Left ventricle myocardium superior (tissue), 1 donor: ENCODE results near the gene SLC17A2. TPM values are rescaled to one million over a fixed set of nuclear protein-coding genes. Genes with fewer than 3 reads are reported as not detected.
"Not testable (repeated sequence)": the region's sequence is repeated elsewhere in the genome, so short reads cannot be mapped to it uniquely, and the experiment has no call there.

ENCODE experiments used
- ATAC-seq: fragments of 200-7000 bp; cut with Tn5 transposase; one replicate; pipeline ENCODE4 v1.9.1; 2020; ENCODE audit warnings: mild to moderate bottlenecking, moderate library complexity
- DNase-seq: peaks from one replicate; pipeline ENCODE4 v3.0.0-alpha.2; 2020
- intact Hi-C: fragments of 100-400 bp; cut with micrococcal nuclease; formaldehyde crosslinking; loops from one replicate; pipeline ENCODE4 v1.11.0; 2022
- total RNA-seq: library from RNA; stranded (reverse); fragmentation: NEBNext Ultra II Directional; extraction: Animal tissue kit (Norgen Biotek cat#: 25700); gene quantifications from one replicate; pipeline ENCODE4 v1.2.1, GENCODE V29; 2021
- donor health status: DM: no; HTN: yes; CAD: no; lungs with severe emphysema.

Gene SLC17A2
- total RNA-seq, 1 donor from 2014 or later: not detected

DNA sequence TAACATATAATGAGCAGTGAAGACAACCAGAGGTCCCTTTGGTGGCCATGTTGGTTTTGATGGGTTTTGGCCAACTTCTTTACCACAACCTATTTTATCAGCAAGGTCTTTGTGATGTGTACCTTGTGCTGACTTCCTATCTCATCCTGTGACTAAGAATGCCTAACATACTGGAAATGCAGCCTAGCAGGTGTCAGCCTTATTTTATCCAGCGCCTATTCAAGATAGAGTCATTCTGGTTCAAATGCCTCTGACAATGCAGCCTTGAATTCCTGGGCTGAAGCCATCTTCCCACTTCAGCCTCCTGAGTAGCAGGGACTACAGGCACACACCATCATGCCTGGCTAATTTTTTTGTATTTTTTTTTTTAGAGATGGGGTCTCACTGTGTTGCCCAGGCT, 24.3 kb upstream of the SLC17A2 start:
- DNase-seq (no peak), ATAC-seq (no peak)
- intact Hi-C loops: no loop called here

DNA sequence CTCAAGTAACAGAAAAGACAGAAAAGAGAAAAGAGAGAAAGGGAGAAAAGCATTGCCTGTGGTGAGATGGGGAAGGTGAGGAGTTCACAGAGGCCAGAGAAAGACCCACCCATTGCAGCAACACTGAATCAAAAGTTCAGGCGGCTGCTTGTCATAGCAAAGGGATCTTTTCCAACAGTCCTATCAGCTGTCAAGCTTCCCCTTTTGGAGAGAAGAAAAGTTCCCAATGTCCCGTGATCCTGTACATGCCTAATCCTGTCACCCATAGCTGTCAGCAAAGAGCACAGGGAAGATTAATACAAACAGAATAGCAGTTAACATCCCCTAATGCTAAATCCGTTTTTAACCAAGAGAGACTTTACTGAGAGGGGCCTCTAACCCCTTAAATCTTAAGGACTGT, 23.2 kb upstream of the SLC17A2 start:
- DNase-seq (no peak), ATAC-seq (peak; percentile 45)
- intact Hi-C loops: no loop called here

DNA sequence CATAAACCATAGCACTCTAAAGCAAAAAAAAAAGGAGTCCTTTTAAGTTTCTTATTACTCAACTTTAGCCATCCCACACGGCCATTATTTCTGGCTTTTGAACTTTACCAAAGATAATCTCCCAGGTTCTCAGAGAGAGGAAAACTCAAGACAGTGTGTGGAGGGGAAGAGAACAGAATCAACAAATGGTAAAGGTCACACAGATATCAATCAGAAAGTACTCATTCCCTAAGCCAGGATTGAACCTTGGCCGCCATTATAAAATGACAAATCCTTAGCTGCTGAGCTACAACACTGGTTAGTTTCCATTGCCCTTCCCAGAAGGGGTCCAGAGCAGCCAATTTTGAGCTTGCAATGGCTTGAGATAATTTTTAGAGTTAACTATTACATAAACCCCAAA, 22.0 kb upstream of the SLC17A2 start:
- intact Hi-C loops: no loop called here
- ATAC-seq (no peak), DNase-seq (no peak)

- ATAC-seq: no peak
- no peak for DNase-seq
- intact Hi-C loops: no loop called here
Observed at GRCh38 chr6:25951296-25952032, 21.0 kb upstream of the SLC17A2 start.

DNA sequence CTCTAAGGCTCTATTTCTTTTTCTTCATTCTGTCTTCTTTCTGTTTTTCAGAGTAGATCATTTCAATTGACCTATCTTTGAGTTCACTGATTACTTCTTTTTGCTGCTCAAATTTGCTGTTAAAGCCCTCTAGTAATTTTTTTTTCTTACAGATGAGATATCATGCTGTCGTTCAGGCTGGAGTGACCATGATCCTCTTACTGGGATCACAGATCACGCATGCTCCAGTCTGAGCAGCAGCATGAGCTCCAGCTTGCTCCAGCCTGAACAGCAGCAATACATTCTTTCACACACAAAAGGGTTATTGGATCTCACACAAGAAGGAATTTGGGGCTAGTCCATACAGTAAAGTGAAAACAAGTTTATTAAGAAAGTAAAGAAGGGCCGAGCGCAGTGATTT, 19.8 kb upstream of the SLC17A2 start:
- no peak for ATAC-seq
- no peak for DNase-seq

GRCh38 chr6:25949695-25950094, 19.2 kb upstream of the SLC17A2 start:
- ATAC-seq (no peak), DNase-seq (no peak)
- intact Hi-C loops: no loop called here

More for the DNA sequence above, 19.8 kb upstream of the SLC17A2 start:
- intact Hi-C loops: no loop called here

DNA sequence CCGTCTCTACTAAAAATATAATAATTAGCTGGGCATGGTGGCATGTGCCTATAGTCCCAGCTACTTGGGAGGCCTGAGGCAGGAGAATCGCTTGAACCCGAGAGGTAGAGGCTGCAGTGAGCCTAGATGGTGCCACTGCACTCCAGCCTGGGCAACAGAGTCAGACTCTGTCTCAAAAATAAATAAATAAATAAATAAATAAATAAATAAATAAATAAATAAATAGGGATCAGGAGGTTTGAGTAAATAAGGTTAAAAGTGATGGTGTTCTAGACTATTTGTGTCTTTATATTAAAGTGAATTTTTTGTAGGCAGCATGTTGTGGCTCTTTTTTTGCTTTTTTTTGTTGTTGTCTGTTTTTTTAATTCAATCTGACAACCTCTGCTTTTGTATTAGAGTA, 17.0 kb upstream of the SLC17A2 start:
- intact Hi-C loops, DNase-seq, ATAC-seq: not testable (repeated sequence)

GRCh38 chr6:25946631-25947030, 16.1 kb upstream of the SLC17A2 start:
- ATAC-seq (no peak), DNase-seq (no peak)
- intact Hi-C loops: no loop called here

DNA sequence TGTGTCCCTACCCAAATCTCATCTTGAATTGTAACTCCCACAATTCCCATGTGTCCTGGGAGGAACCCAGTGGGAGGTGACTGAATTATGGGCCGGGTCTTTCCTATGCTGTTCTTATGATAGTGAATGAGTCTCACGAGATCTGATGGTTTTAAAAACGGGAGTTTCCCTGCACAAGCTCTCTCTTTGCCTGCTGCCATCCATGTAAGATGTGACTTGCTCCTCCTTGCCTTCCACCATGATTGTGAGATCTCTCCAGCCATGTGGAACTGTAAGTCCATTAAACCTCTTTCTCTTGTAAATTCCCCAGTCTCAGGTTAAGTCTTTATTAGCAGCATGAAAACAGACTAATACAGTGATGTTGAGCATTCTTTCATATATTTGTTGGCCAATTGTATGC, 15.2 kb upstream of the SLC17A2 start:
- ATAC-seq, DNase-seq, intact Hi-C loops: not testable (repeated sequence)

DNA sequence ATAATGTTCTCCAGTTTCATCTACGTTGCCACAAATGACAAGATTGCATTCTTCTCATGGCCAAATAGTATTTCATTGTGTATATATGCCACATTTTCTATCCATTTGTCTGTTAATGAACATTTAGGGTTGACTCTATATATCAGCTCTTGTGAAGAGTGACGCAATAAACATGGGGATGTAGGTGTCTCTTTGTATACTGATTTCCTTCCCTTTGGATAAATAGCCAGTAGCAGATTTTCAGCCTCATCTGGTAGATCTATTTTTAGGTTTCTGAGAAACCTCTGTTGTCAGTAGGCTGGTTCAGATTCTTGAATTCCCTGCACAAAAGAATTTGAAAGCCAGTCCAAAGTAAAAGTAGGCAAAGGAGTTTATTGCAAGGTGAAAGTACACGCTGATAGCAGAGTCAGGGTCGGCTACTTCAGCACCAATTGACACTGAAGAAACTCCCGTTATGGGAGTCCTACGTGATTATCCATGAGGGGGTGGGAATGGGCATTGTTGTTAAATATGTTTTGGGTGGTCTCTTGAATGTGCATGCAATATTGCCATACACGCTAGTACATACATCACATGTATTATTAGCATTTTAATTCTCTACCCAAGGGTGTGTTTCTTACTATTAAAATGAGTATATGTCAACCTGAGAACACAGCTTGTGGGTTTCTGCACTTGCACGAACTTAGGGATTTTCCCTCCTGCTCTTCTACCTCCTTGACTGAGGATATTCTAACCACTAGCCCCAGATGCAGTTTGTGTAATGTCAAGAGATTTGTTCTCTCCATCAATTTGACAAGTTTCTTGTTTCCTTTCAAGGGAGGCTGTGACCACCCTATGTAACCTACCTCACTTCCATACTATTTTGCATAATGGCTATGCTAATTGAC, 14.4 kb upstream of the SLC17A2 start:
- DNase-seq: no peak
- intact Hi-C loops: no loop called here
- no peak for ATAC-seq

DNA sequence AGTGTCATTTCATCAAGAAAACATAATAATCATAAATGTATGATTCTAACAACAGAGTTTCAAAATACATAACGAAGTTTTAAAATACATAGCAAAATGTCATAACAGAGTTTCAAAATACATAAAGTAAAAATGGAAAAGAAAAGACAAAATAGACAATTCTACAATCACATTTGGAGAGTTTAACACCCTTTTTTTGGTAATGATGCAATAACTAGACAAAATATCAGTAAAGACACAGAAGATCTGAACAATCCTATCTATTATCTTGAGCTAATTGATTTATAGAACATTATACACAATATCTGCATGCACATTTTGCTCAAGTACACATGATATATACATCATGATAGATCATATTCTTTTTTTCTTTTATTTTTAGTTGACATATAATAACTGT, 13.4 kb upstream of the SLC17A2 start:
- ATAC-seq (no peak), DNase-seq (no peak)
- intact Hi-C loops: no loop called here

DNA sequence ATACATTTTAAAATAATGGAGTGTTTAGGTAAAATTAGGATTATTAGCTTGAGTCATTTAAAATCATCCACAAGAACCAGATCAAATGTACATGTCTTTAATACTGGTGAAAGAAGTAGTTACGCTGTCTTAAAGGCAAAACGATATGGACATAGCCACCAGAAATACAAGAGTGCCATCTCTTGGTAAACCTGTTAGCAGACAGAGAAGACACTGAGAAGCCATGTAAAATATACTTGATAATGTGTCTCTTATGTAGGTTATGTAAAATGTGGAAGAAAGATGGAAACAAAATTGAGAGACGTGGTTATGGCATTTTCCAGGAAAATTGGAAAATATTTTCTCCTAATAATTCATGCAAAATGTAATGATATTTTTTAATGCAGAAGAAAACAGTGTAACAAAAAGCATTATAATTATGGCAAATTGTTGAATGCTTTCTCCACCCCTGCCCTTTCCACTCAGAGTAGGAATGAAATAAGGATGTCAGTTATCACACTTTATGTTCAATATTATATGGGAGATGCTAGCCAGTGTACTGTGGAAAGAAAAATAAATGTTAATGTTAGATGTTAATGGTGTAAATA, 12.2 kb upstream of the SLC17A2 start:
- intact Hi-C loops: no loop called here
- ATAC-seq (no peak), DNase-seq (no peak)

GRCh38 chr6:25939593-25939992, 9.1 kb upstream of the SLC17A2 start:
- intact Hi-C loops: no loop called here
- ATAC-seq (no peak), DNase-seq (no peak)

DNA sequence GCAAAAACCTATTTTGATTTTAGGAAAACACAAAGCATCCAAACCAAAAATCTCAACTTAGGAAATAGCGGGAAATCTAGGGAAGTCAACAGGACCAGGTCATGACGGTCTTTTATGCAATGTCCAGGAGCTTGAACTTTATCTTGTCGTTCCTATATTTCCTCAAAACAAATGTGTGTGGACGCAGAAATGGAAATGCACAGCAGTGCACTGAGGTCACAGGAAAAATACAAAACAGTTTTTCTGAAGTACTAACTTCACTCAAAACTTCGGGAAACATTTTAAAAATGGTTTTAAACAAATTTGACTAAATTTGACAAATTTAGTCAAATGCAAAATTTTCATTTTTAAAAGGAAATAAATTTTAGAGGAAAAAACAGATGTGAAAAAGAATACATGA, 5.5 kb upstream of the SLC17A2 start:
- intact Hi-C loops: no loop called here
- DNase-seq (no peak), ATAC-seq (no peak)

DNA sequence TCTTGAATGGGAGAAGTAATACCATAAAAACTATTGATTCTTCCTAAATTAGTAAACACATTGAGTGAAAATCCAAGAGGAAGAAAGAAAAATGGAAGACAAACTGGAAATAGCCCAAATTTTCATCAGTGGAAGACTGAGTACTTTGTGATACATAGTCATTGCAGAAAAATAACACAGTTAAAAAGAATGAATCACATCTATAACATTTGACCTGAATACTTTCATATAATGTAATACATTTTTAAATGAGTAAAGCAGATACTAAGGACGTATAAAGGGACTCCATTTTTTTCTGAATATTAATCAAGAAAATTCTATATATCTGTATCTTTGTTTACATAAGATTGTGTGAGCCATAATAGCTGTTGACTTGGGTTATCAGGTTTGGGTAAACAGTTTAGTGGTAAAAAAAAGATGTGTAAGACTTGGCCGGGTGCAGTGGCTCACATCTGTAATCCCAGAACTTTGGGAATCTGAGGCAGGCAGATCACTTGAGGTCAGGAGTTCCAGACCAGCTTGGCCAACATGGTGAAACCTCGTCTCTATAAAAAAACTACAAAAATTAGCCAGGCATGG, 4.3 kb upstream of the SLC17A2 start:
- intact Hi-C loops: no loop called here
- DNase-seq: no peak
- ATAC-seq: no peak

GRCh38 chr6:25934156-25934555, 3.7 kb upstream of the SLC17A2 start:
- DNase-seq (no peak), ATAC-seq (no peak)
- intact Hi-C loops: no loop called here

DNA sequence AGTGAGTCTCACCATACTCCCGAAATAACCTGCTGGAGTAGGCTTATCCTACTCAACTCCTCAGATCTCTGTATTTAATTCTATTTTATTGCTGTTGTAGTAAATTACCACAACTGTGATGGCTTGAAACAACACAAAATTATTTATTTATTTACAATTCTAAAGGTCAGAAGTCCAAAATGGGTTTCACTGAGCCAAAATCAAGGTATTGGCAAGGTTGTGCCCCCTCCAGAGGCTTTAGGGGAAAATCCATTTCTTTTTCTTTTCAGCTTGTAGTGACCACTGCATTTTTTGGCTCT, 869 bp upstream of the SLC17A2 start:
- ATAC-seq (no peak), DNase-seq (no peak)
- intact Hi-C loops: no loop called here

DNA sequence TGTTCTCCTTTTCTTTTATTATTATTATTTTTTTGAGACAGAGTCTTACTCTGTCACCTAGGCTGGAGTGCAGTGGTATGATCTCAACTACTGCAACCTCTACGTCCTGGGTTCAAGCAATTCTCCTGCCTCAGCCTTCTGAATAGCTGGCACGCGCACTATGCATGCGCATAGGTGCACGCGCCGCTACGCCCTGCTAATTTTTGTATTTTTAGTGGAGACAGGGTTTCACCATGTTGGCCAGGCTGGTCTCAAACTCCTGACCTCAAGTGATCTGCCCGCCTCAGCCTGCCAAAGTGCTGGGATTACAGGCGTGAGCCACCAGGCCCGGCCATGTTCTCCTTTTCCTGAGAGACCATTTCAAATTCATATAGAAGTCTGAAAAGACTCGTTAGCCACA, 706 bp downstream of the SLC17A2 start:
- ATAC-seq, DNase-seq, intact Hi-C loops: not testable (repeated sequence)

DNA sequence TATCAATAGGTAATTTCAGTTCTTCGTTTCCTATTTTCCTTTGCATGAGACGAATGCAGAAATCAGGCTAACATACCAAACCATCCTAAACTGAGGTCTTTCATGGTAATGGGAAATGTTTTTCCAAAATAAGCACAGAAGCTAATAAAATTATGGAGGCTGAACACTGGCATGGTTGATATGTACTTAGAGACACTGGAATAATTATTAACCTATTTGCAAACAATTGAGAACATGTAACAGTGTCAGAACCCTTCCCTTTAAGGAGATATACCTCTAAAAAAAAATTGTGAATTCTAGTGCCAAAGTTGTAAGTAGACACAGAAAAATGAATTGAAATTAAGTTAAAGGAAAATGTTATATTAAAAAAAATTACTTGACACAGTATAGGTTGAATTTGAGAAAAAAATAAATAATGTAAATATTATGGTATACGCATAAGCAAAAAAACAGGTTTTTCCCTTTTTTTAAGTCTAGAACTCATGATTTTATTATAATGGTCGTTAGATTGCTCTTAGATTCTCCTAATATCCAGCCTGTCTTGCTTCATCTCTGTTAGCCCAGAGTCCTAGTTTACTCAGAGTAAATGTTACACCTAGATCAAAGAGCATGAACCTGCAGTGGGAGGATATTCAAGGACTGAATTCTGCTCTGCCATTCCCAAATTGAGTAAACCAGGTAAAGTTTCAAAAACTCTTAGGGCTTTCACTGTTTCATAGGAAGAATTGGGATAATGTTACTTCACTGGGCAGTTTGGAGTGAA, 1.7 kb downstream of the SLC17A2 start:
- intact Hi-C loops: no loop called here
- DNase-seq: no peak
- no peak for ATAC-seq
